Measurements from ENCODE around the gene TMEM59L. TPM values are rescaled to one million over a fixed set of nuclear protein-coding genes. Genes with fewer than 3 reads are reported as not detected.

Gene TMEM59L
- total and polyA plus RNA-seq, 4 donors: 0.08 to 0.15 (median 0.08) TPM; not detected in 1

DNA sequence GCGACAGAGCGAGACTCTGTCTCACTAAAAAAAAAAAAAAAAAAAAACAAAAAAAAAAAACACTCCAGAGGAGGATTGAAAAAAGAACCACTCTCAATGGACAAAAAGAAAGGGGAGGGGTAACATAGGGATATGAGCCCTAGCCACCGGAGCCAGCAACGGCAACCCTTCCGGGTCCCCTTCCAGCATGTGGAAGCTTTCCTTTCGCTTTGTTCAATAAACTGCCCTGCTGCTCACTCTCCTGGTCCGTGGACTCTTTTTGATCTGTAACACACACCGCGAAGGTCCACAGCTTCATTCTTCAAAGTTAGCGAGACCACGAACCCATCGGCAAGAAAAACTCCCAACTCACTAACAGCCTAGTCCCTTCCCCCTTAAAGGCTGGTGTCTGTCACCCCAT lies 25.1 kb upstream of the TMEM59L start:
- Histone ChIP-seq H3K27ac (ENCODE audit: low read depth in 1 of 2, low read length in 2 of 2) (no peak overlapping the region), H3K27me3 (ENCODE audit: control insufficient read depth in 4 of 4, insufficient read depth in 4 of 4, low read length in 3 of 4) (no peaks in the 10 kb centered on the region), H3K9me3 (ENCODE audit: control insufficient read depth in 4 of 4, low read length in 3 of 4) (no peaks in the 10 kb centered on the region), H3K9ac (ENCODE audit: low read depth in 1 of 2, low read length in 2 of 2) (no peak overlapping the region), H3K4me3 (ENCODE audit: low read depth in 1 of 3, low read length in 3 of 3) (no peak overlapping the region), H3K36me3 (ENCODE audit: control insufficient read depth in 4 of 4, insufficient read depth in 3 of 4, low read depth in 1 of 4, low read length in 3 of 4) (peaks cover 0 to 3% (median 1%) of the 10 kb centered on the region in 4 donors), H3K4me1 (ENCODE audit: control insufficient read depth in 4 of 4, insufficient read depth in 4 of 4, low read length in 3 of 4) (peaks cover 5 to 17% (median 11%) of the 10 kb centered on the region in 4 donors)
- DNase-seq (ENCODE audit: low spot score): no peak
- WGBS: 95% methylated on average over 12 of the region's 12 CpGs
- no peak for TF ChIP-seq FOXA2 (IDR thresholded peaks at IDR 0.05)
- TF ChIP-seq, protein P1, sequence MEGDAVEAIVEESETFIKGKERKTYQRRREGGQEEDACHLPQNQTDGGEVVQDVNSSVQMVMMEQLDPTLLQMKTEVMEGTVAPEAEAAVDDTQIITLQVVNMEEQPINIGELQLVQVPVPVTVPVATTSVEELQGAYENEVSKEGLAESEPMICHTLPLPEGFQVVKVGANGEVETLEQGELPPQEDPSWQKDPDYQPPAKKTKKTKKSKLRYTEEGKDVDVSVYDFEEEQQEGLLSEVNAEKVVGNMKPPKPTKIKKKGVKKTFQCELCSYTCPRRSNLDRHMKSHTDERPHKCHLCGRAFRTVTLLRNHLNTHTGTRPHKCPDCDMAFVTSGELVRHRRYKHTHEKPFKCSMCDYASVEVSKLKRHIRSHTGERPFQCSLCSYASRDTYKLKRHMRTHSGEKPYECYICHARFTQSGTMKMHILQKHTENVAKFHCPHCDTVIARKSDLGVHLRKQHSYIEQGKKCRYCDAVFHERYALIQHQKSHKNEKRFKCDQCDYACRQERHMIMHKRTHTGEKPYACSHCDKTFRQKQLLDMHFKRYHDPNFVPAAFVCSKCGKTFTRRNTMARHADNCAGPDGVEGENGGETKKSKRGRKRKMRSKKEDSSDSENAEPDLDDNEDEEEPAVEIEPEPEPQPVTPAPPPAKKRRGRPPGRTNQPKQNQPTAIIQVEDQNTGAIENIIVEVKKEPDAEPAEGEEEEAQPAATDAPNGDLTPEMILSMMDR (IDR thresholded peaks at IDR 0.05; ENCODE audit: low read depth, low read length, missing input control): no peak
- no peak for TF ChIP-seq NR2F2 (IDR thresholded peaks at IDR 0.05)
- no peak for TF ChIP-seq HNF4A (conservative IDR thresholded peaks at IDR 0.05)

DNA sequence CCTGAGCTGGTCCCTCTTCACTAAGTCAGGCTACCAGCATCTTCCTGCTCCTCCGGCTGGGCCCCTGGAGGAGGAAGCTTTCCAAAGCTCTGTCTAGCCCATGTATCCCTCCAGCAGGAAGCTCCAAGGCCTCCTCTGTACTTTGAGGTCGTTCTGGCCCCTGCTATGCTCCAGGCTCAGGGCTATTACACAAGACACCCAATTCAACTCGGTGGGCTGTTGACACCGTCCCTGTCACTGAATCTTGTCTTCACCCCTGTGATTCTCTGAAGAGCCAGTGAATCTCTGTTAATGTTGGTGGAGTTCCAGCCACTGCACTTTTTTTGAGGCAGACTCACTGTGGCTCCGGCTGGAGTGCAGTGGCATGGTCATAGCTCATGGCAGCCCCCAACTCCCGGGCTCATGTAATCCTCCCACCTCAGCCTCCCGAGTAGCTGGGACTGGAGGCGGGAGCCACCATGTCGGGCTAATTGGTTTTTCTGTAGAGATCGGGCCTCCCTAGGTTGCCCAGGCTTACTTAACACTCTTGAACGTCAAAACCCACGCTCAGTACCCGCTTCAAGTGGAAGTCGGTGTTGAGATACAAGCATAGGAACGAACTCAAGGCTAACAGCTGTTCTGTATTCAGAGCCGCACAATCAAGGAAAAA lies 24.6 kb upstream of the TMEM59L start:
- Histone ChIP-seq H3K4me3 (ENCODE audit: low read depth in 1 of 3, low read length in 3 of 3) (peak overlapping the region; percentile 72 to 83 (median 78)), H3K27me3 (ENCODE audit: control insufficient read depth in 4 of 4, insufficient read depth in 4 of 4, low read length in 3 of 4) (no peaks in the 10 kb centered on the region), H3K36me3 (ENCODE audit: control insufficient read depth in 4 of 4, insufficient read depth in 3 of 4, low read depth in 1 of 4, low read length in 3 of 4) (peaks cover 0 to 3% (median 1%) of the 10 kb centered on the region in 4 donors), H3K27ac (ENCODE audit: low read depth in 1 of 2, low read length in 2 of 2) (peak overlapping the region; percentile 74 to 84), H3K4me1 (ENCODE audit: control insufficient read depth in 4 of 4, insufficient read depth in 4 of 4, low read length in 3 of 4) (peaks cover 5 to 17% (median 11%) of the 10 kb centered on the region in 4 donors), H3K9ac (ENCODE audit: low read depth in 1 of 2, low read length in 2 of 2) (peak overlapping the region in 1 of 2 donors; percentile 30), H3K9me3 (ENCODE audit: control insufficient read depth in 4 of 4, low read length in 3 of 4) (no peaks in the 10 kb centered on the region)
- TF ChIP-seq YY1 (IDR thresholded peaks at IDR 0.05): no peak
- TF ChIP-seq NR2F2 (IDR thresholded peaks at IDR 0.05): peak; percentile 24
- DNase-seq (ENCODE audit: low spot score): no peak
- 43% methylated on average over 16 of the region's 16 CpGs for WGBS

DNA sequence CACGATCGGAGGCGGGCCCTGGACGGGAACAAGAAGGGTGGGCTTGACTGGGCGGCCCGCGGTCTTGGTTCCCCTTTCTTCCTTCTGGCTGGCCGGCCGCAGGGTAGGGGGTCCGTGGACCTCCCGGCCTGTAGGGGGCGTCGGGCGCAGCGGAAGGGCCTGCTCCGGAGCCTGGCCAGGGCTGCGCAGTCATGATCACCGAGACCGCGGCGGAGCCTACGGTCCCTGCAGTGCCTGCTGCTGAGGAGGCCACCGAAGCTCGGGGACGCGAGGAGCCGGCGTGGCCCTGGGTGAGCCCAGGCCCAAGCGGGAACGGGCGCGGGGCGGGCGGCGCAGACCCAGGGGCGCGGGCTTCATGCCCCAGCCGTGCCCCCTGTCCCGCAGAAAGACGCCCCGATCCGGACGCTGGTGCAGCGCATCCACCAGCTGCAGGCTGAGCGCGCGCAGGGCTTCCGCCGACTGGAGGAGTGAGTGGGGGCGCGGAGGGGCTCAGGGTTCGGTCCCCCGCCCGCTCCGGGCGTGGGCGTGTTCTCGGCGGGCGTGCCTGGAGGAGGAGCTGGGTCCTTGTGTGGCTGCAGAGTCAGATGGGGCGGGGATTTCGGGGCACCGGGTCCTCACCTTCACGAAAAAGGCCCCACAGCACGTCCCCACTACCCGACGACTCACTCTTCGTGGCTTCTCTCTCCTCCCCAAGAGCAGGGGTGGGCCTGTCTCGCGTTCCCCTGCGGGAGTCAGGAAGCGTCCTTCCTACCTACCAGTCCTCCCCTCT lies 23.9 kb upstream of the TMEM59L start, which contains the start of gene REX1BD:
TSS of gene REX1BD (plus strand) at position 188 of the 769 bp plus-strand sequence. CDS start at position 192, 4 bp downstream.
- WGBS: under 1% methylated on average over 72 of the region's 72 CpGs
- peak within 1 kb of the TSS; percentile 72 to 83 (median 78) for H3K4me3 ChIP-seq (ENCODE audit: low read depth in 1 of 3, low read length in 3 of 3)
- DNase-seq (ENCODE audit: low spot score): peak; percentile 89
- H3K9ac ChIP-seq (ENCODE audit: low read depth in 1 of 2, low read length in 2 of 2): peak within 1 kb of the TSS; percentile 30 to 33
- TF ChIP-seq, protein P2, sequence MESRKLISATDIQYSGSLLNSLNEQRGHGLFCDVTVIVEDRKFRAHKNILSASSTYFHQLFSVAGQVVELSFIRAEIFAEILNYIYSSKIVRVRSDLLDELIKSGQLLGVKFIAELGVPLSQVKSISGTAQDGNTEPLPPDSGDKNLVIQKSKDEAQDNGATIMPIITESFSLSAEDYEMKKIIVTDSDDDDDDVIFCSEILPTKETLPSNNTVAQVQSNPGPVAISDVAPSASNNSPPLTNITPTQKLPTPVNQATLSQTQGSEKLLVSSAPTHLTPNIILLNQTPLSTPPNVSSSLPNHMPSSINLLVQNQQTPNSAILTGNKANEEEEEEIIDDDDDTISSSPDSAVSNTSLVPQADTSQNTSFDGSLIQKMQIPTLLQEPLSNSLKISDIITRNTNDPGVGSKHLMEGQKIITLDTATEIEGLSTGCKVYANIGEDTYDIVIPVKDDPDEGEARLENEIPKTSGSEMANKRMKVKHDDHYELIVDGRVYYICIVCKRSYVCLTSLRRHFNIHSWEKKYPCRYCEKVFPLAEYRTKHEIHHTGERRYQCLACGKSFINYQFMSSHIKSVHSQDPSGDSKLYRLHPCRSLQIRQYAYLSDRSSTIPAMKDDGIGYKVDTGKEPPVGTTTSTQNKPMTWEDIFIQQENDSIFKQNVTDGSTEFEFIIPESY (IDR thresholded peaks at IDR 0.05): no peak
- TF ChIP-seq FOXA2 (IDR thresholded peaks at IDR 0.05) (no peak), HNF4A (conservative IDR thresholded peaks at IDR 0.05) (no peak), RAD21 (IDR thresholded peaks at IDR 0.05) (peak; percentile 54 to 75), YY1 (IDR thresholded peaks at IDR 0.05) (peak; percentile 18), GABPA (IDR thresholded peaks at IDR 0.05 in 1 of 2, conservative IDR thresholded peaks at IDR 0.05 in 1 of 2) (peak in 1 of 2 donors; percentile 43)
- TF ChIP-seq, protein P3, sequence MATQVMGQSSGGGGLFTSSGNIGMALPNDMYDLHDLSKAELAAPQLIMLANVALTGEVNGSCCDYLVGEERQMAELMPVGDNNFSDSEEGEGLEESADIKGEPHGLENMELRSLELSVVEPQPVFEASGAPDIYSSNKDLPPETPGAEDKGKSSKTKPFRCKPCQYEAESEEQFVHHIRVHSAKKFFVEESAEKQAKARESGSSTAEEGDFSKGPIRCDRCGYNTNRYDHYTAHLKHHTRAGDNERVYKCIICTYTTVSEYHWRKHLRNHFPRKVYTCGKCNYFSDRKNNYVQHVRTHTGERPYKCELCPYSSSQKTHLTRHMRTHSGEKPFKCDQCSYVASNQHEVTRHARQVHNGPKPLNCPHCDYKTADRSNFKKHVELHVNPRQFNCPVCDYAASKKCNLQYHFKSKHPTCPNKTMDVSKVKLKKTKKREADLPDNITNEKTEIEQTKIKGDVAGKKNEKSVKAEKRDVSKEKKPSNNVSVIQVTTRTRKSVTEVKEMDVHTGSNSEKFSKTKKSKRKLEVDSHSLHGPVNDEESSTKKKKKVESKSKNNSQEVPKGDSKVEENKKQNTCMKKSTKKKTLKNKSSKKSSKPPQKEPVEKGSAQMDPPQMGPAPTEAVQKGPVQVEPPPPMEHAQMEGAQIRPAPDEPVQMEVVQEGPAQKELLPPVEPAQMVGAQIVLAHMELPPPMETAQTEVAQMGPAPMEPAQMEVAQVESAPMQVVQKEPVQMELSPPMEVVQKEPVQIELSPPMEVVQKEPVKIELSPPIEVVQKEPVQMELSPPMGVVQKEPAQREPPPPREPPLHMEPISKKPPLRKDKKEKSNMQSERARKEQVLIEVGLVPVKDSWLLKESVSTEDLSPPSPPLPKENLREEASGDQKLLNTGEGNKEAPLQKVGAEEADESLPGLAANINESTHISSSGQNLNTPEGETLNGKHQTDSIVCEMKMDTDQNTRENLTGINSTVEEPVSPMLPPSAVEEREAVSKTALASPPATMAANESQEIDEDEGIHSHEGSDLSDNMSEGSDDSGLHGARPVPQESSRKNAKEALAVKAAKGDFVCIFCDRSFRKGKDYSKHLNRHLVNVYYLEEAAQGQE (IDR thresholded peaks at IDR 0.05): peak; percentile 26
- TF ChIP-seq, protein P1 (IDR thresholded peaks at IDR 0.05; ENCODE audit: low read depth, low read length, missing input control): peak; percentile 75
- peaks cover 5 to 17% (median 11%) of the 10 kb centered on the region in 4 donors for H3K4me1 ChIP-seq (ENCODE audit: control insufficient read depth in 4 of 4, insufficient read depth in 4 of 4, low read length in 3 of 4)
- no peaks in the 10 kb centered on the region for H3K27me3 ChIP-seq (ENCODE audit: control insufficient read depth in 4 of 4, insufficient read depth in 4 of 4, low read length in 3 of 4)
- peaks cover 0 to 3% (median 1%) of the 10 kb centered on the region in 4 donors for H3K36me3 ChIP-seq (ENCODE audit: control insufficient read depth in 4 of 4, insufficient read depth in 3 of 4, low read depth in 1 of 4, low read length in 3 of 4)
- H3K27ac ChIP-seq (ENCODE audit: low read depth in 1 of 2, low read length in 2 of 2): peak within 1 kb of the TSS; percentile 74 to 84
- H3K9me3 ChIP-seq (ENCODE audit: control insufficient read depth in 4 of 4, low read length in 3 of 4): no peaks in the 10 kb centered on the region
